PFSK-1 (cell line): ENCODE results near the gene ACOT12.

Source experiments
- POLR2AphosphoS5 ChIP-seq: IDR thresholded peaks from 2 replicates; pipeline ENCODE4 v1.6.1; 2012; ENCODE audit warnings: low read depth, mild to moderate bottlenecking, control low read depth, low read length, moderate library complexity
- REST ChIP-seq, 2 experiments: IDR thresholded peaks; 2 replicates each; pipeline versions ENCODE4 v1.6.1 to v1.8.0; 2011 to 2012; ENCODE audit warnings: low read depth in 2 of 2, low read length in 2 of 2, control low read depth in 1 of 2, inconsistent platforms in 1 of 2, mild to moderate bottlenecking in 1 of 2, moderate library complexity in 1 of 2; ENCODE audit not compliant: insufficient read depth in 1 of 2
- TAF1 ChIP-seq: IDR thresholded peaks from 2 replicates; pipeline ENCODE4 v1.6.1; 2012; ENCODE audit warnings: low read length, control low read depth, borderline replicate concordance; ENCODE audit not compliant: insufficient read depth

- TF ChIP-seq POLR2AphosphoS5 = no peak
- TF ChIP-seq TAF1 = no peak
- no peak for TF ChIP-seq REST (IDR thresholded peaks at IDR 0.05; ENCODE audit: insufficient read depth in 1 of 2, low read depth in 2 of 2, low read length in 2 of 2)
Measured at GRCh38 chr5:81316571-81316970, 77.4 kb downstream of the ACOT12 start.
